Measurements from ENCODE around the gene SND1. TPM values are rescaled to one million over a fixed set of nuclear protein-coding genes. Genes with fewer than 3 reads are reported as not detected.

The SND1 gene
- total RNA-seq, 4 donors from 2014 or later = 84.2 to 98.8 (median 93.4) TPM

DNA sequence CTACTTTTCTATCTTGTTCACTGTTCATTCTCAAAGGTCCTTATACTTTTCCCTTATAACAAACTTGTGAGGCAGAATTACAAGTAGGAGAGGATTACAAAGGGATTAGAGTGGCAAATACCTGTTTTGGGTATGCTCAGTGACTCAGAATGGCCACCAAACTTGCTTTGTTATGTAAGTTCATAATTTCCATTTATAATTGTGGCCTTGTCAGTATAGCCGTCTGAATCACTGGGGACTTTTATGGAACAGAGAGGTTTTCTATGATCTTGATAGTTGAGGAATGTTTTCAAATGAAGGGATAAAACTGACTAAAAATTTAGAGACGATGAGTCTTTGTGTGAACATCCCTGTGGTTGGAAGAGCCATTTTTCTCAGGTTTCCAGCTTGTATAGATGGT lies 116.2 kb downstream of the SND1 start:
- intact Hi-C loops (cut with DNase I) = no loop called here
- DNase-seq = no peak
- WGBS, 2 donors = 50 to 56% methylated on average over 2 of the region's 2 CpGs
- Histone ChIP-seq H3K4me3 (no peak overlapping the region), H3K36me3 (no peaks in the 10 kb centered on the region), H3K9me3 (no peaks in the 10 kb centered on the region), H3K27ac (no peak overlapping the region), H3K27me3 (no peaks in the 10 kb centered on the region), H3K4me1 (peaks cover 0 to 32% (median 8%) of the 10 kb centered on the region in 3 donors)
- TF ChIP-seq POLR2A (IDR thresholded peaks at IDR 0.05) = no peak
- TF ChIP-seq, protein P1, sequence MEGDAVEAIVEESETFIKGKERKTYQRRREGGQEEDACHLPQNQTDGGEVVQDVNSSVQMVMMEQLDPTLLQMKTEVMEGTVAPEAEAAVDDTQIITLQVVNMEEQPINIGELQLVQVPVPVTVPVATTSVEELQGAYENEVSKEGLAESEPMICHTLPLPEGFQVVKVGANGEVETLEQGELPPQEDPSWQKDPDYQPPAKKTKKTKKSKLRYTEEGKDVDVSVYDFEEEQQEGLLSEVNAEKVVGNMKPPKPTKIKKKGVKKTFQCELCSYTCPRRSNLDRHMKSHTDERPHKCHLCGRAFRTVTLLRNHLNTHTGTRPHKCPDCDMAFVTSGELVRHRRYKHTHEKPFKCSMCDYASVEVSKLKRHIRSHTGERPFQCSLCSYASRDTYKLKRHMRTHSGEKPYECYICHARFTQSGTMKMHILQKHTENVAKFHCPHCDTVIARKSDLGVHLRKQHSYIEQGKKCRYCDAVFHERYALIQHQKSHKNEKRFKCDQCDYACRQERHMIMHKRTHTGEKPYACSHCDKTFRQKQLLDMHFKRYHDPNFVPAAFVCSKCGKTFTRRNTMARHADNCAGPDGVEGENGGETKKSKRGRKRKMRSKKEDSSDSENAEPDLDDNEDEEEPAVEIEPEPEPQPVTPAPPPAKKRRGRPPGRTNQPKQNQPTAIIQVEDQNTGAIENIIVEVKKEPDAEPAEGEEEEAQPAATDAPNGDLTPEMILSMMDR (IDR thresholded peaks at IDR 0.05) = no peak

DNA sequence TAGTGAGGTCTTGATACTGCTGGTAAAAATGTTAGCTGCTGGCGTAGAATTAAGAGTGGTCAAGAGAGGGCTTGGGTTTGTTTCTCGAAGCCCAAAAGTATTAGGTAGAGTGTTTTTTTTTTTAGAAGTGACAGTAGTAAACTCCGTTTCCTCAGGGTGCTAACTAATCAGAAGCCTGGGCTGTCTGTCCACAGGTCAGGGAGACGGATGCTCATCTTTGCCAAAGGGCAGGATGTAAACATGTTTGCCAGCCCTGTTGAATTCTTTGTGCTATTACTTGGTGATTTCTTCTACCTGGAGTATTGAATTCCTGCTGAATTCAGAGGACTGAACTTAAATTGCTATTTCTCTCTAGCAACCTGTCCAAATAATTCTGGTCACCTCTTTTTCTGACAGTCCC lies 117.1 kb downstream of the SND1 start:
- Histone ChIP-seq H3K36me3 (no peaks in the 10 kb centered on the region), H3K4me1 (peaks cover 0 to 32% (median 8%) of the 10 kb centered on the region in 3 donors), H3K27me3 (no peaks in the 10 kb centered on the region), H3K9me3 (no peaks in the 10 kb centered on the region), H3K27ac (no peak overlapping the region), H3K4me3 (no peak overlapping the region)
- intact Hi-C loops (cut with DNase I) = no loop called here
- DNase-seq = no peak
- no peak for TF ChIP-seq POLR2A (IDR thresholded peaks at IDR 0.05)
- TF ChIP-seq, protein P1 (IDR thresholded peaks at IDR 0.05) = no peak
- 92 to 98% methylated on average over 4 of the region's 4 CpGs for WGBS, 2 donors

DNA sequence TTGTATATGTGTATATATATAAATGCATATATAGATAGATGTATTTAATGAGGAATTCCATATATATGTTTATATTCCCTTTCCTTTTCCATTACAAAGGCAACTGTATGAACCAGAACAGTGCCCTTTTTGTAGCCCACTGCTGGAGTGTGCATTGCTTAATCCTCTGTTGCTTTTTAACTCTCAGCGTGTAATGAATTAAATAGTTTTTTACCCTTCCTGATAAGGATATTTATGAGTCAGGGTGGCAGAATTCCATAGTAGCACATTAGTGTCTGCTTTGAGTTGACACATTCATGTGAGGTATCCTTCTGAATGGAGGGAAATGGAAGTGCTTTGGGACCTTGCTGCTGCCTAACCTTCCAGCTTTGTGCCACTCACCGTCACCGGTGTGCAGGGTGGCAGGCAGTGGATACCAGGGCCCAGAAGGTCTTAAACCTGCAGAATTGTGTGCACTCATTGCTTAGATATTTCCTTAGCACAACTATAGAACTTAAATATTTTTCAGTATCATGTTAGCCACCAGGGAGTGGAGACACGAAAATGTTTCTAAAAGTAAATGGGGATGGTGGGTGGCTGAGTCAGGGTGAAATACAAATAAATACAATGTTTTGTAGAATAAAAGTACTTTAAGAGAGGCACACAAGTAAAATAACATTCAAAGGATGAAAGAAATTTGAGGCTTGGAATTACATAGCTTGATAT lies 117.9 kb downstream of the SND1 start:
- H3K4me1 ChIP-seq = peaks cover 0 to 32% (median 8%) of the 10 kb centered on the region in 3 donors
- no peaks in the 10 kb centered on the region for H3K36me3 ChIP-seq
- intact Hi-C loops (cut with DNase I) = no loop called here
- TF ChIP-seq POLR2A (IDR thresholded peaks at IDR 0.05) = no peak
- TF ChIP-seq, protein P1 (IDR thresholded peaks at IDR 0.05) = no peak
- 79 to 90% methylated on average over 4 of the region's 4 CpGs for WGBS, 2 donors
- no peaks in the 10 kb centered on the region for H3K9me3 ChIP-seq
- no peak overlapping the region for H3K4me3 ChIP-seq
- H3K27ac ChIP-seq = no peak overlapping the region
- no peaks in the 10 kb centered on the region for H3K27me3 ChIP-seq
- no peak for DNase-seq

DNA sequence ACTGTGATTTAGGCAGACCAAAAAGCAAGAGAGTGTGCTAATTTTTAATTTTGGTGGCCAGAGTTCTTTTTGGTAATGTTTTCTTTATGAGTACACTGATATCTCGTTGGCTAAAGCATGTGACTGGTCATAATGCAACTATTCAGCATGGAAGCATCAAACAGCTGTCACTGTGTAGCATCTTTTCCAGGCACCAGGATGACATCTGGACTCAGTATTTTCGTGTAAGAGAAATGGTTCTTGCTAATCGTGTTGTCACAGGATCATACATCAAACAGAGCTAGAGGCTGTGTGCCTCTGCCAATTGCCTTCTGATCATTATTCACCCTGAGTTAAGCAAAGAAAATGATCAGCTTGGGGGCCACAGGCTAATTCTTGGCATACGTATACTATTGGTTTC lies 118.9 kb downstream of the SND1 start:
- Histone ChIP-seq H3K4me3 (no peak overlapping the region), H3K27me3 (no peaks in the 10 kb centered on the region), H3K9me3 (no peaks in the 10 kb centered on the region), H3K36me3 (no peaks in the 10 kb centered on the region), H3K27ac (no peak overlapping the region), H3K4me1 (peaks cover 0 to 32% (median 8%) of the 10 kb centered on the region in 3 donors)
- TF ChIP-seq, protein P1 (IDR thresholded peaks at IDR 0.05) = no peak
- no peak for TF ChIP-seq POLR2A (IDR thresholded peaks at IDR 0.05)
- DNase-seq = no peak
- 33 to 46% methylated on average over 4 of the region's 4 CpGs for WGBS, 2 donors
- intact Hi-C loops (cut with DNase I) = no loop called here

DNA sequence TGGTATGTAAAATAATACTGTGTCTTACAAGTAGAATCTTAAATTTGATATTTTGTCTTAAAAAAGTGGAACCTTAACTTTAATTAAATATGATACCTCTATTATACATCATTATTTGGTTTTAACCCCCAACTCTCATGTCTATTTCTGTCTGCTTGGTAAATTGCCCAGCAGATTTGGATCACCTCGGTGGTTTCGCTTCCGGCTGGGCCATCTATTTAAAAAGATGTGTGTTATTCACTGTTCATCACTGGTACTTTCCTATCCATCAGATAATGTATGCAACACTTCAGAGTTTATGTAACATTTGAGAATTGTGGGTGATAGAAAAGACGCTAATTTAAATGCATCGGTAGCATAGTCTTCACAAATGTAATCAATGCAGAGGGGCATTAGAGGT lies 119.7 kb downstream of the SND1 start:
- intact Hi-C loops (cut with DNase I) = no loop called here
- Histone ChIP-seq H3K27ac (no peak overlapping the region), H3K27me3 (no peaks in the 10 kb centered on the region), H3K9me3 (no peaks in the 10 kb centered on the region), H3K4me1 (peaks cover 0 to 32% (median 8%) of the 10 kb centered on the region in 3 donors), H3K36me3 (no peaks in the 10 kb centered on the region), H3K4me3 (no peak overlapping the region)
- no peak for DNase-seq
- TF ChIP-seq POLR2A (IDR thresholded peaks at IDR 0.05) = no peak
- TF ChIP-seq, protein P1 (IDR thresholded peaks at IDR 0.05) = no peak
- 83 to 88% methylated on average over 5 of the region's 5 CpGs for WGBS, 2 donors

All from esophagus squamous epithelium (tissue), 5 donors.